ENCODE results near the gene OR1J2. TPM values are rescaled to one million over a fixed set of nuclear protein-coding genes. Genes with fewer than 3 reads are reported as not detected.

Gene OR1J2, protein sequence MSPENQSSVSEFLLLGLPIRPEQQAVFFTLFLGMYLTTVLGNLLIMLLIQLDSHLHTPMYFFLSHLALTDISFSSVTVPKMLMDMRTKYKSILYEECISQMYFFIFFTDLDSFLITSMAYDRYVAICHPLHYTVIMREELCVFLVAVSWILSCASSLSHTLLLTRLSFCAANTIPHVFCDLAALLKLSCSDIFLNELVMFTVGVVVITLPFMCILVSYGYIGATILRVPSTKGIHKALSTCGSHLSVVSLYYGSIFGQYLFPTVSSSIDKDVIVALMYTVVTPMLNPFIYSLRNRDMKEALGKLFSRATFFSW
- 0.49 TPM in 1 of 2 replicates, not detected in the other for total RNA-seq (2014; rRNA removed; shearing (Covaris generic))

DNA sequence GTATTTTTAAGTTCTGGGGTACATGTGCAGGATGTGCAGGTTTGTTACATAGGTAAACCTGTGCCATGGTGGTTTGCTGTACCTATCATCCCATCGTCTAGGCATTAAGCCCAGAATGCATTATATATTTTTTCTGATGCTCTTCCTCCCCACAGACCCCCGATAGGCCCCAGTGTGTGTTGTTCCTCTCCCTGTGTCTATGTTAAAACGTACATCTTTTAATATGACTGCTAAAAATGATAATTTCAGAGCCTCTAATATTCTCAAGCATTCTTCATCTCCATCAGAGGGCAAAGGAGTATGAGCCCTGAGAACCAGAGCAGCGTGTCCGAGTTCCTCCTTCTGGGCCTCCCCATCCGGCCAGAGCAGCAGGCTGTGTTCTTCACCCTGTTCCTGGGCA is at the start of gene OR1J2:
Gene OR1J2, plus strand, starts transcription at position 301 of the 400 bp plus-strand sequence. Its CDS starts 0 bp downstream, at position 301.

DNA sequence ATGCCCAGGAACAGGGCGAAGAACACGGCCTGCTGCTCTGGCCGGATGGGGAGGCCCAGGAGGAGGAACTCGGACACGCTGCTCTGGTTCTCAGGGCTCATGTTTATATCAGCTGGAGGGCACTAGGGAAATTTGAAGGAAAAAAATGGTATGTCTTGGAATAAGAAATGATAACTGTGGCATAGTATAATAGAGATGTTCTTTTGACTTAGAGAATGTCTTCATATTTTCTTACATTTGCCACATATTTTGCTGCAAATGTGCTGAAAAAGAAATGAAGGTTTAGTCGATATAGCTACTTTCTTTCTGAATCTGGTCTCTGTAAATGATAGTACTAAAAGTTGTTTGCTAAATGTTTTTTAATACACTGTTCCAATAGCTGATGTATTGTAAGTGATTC is 32.8 kb upstream of the OR1J2 start, which contains the start of gene OR1J1:
Gene OR1J1, minus strand, starts transcription at position 101 of the 400 bp plus-strand sequence. Its CDS starts 0 bp downstream, at position 101.

DNA sequence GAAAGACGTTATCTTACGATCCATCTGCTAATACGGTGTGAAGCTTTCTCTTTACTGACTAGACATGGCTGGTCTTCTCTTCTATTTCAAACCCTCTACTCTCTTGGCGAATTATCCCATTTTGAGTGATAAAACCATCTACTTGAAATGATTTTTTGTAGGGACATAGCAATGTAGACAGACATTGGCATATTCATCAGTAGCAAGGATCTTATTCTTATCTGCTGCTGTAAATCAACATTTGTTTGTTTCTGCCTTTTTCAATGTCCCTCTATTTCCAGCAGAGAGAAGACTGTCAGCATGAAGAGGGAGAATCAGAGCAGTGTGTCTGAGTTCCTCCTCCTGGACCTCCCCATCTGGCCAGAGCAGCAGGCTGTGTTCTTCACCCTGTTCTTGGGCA is 8.2 kb downstream of the OR1J2 start, which contains the start of gene OR1J4:
Gene OR1J4, plus strand, starts transcription at position 301 of the 400 bp plus-strand sequence. Its CDS starts 0 bp downstream, at position 301.

DNA sequence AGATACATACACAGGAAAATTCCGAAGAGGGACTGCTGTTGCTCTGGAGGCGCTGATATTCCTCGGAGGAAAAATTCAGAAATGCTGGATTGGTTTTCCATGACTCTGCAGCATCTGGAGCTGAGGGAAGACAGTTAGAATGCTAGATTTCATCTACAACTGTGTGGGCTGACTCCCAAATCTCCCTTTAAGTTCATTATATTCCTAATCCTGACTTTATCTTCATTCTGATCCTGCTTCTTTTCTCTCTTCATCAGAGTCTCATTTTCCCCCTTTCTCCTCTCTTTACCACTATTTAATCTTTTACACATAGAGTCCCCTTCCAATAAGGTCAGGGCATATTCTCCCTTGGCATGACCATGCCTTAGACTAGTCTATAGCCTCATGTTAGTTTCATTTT is 16.6 kb downstream of the OR1J2 start, which contains the start of gene OR1N1:
Gene OR1N1, minus strand, starts transcription at position 101 of the 400 bp plus-strand sequence. Its CDS starts 0 bp downstream, at position 101.

DNA sequence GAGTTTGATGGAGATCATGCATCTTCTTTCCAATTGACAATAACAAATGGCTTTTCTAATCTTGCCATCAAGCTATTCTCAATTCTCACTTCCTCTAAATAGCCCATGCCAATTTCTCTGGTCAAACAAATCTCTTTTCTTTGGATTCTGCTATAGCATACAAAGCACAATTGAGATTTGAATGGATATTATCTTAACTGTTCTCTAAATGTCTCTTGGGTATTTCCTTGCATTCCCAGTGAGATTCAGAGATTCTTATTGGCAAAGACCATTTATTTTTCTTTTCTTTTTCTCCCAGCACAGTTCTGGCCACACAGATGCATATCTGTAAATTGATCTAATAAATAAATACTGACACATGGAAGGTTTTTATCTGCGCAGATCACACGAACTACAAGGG is 42.2 kb downstream of the OR1J2 start, which contains the start of gene OR1N2:
Gene OR1N2, plus strand, starts transcription at position 301 of the 400 bp plus-strand sequence. CDS start 100 bp downstream, outside the sequence.

Other genes with a start within 250 kb of the OR1J2 start
- 8.7 and 11.7 TPM in 2 replicates for gene RBM18, start 246.0 kb upstream of the OR1J2 start, total RNA-seq (2014; rRNA removed; shearing (Covaris generic))
- 38.7 and 43.7 TPM in 2 replicates for gene MRRF, start 245.9 kb upstream of the OR1J2 start, total RNA-seq (2014; rRNA removed; shearing (Covaris generic))
- gene PTGS1, start 139.8 kb upstream of the OR1J2 start, total RNA-seq (2014; rRNA removed; shearing (Covaris generic)) = 1.1 and 1.6 TPM in 2 replicates
- not detected in 2 replicates for gene OR1J1, start 32.9 kb upstream of the OR1J2 start, total RNA-seq (2014; rRNA removed; shearing (Covaris generic))
- gene OR1J4, start 8.3 kb downstream of the OR1J2 start, total RNA-seq (2014; rRNA removed; shearing (Covaris generic)) = not detected in 2 replicates
- gene OR1N1, start 16.5 kb downstream of the OR1J2 start, total RNA-seq (2014; rRNA removed; shearing (Covaris generic)) = not detected in 2 replicates
- gene OR1N2, start 42.3 kb downstream of the OR1J2 start, total RNA-seq (2014; rRNA removed; shearing (Covaris generic)) = not detected in 2 replicates
- gene OR1L8, start 72.6 kb downstream of the OR1J2 start, total RNA-seq (2014; rRNA removed; shearing (Covaris generic)) = not detected in 2 replicates
- gene OR1Q1, start 103.9 kb downstream of the OR1J2 start, total RNA-seq (2014; rRNA removed; shearing (Covaris generic)) = not detected in 2 replicates
- gene OR1B1, start 146.8 kb downstream of the OR1J2 start, total RNA-seq (2014; rRNA removed; shearing (Covaris generic)) = not detected in 2 replicates
- not detected in 2 replicates for gene OR1L1, start 150.9 kb downstream of the OR1J2 start, total RNA-seq (2014; rRNA removed; shearing (Covaris generic))
- not detected in 2 replicates for gene OR1L3, start 164.3 kb downstream of the OR1J2 start, total RNA-seq (2014; rRNA removed; shearing (Covaris generic))
- not detected in 2 replicates for gene OR1L4, start 213.2 kb downstream of the OR1J2 start, total RNA-seq (2014; rRNA removed; shearing (Covaris generic))
- gene OR1L6, start 231.5 kb downstream of the OR1J2 start, total RNA-seq (2014; rRNA removed; shearing (Covaris generic)) = not detected in 2 replicates

Data from A375 (cell line).